HT1080 (cell line): ENCODE data around the gene EHD1. TPM values are rescaled to one million over a fixed set of nuclear protein-coding genes. Genes with fewer than 3 reads are reported as not detected.

Experiments used
- DNase-seq: peaks from one replicate; pipeline ENCODE4 v3.0.0-alpha.2; 2015; ENCODE audit warnings: low read depth
- small RNA-seq: library from RNA; depleted of rRNA; stranded (forward); fragments of <200 nt; gene quantifications from one replicate; pipeline ENCODE3, GENCODE V24; 2014
- total RNA-seq: library from RNA; depleted of rRNA; stranded (reverse); fragments of >200 nt; shearing (Covaris generic); gene quantifications from 2 replicates; pipeline ENCODE4 v1.2.3, GENCODE V29; 2014; rRNA removed

EHD1 gene
- total RNA-seq, 1 experiment from 2014 or later, result 80.4 TPM

DNA sequence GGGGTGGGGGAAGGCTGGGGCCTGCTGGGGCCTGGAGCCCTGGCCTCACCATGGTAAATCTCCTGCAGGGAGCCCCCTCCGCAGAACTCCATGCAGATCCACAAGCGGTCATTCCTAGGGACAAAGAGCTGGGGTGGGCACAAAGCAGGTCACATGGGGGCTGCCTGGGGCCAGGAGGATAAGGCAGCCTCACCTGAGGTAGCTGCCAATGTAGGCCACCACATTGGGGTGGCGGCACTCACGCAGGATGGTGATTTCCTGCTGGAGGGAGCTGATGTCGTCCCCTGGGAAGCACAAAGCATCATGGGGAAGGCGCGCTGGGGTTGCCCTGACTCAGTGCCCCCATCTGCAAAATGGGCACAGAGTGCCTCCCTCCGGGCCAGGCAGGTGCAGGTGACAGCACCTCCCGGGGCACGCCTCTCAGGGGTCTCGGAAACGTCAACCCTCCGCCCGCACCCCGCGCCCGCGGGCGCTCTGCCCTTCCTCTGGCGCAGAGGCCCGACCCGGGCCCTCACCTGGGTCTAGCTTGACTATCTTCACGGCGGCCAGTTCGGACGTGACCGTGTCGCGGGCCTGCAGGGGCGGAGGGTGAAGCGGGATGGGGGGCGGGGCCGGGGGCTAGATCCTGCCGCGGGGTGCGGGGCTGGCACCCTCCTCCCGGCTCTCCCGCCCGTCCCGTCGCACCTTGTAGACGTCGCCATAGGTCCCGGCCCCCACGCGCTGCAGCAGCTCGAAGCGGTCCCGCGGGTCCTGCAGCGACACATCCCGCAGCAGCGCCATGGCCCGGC lies 75.9 kb downstream of the EHD1 start:
- DNase-seq, result no peak

Small RNA genes within 50 kb of the gene (small RNA-seq; reads per million reads assigned to genes)
- gene MIR6749 (not detected), gene MIR6750 (not detected)

Other genes starting within 250 kb of the EHD1 start
- gene NRXN2, start 155.4 kb downstream of the EHD1 start, total RNA-seq, result 0.42 TPM in 1 of 2 replicates, not detected in the other
- not detected in 2 replicates for gene RASGRP2, start 134.5 kb downstream of the EHD1 start, total RNA-seq
- gene PYGM, start 118.6 kb downstream of the EHD1 start, total RNA-seq, result 0.02 TPM in 1 of 2 replicates, not detected in the other
- 110 and 153 TPM in 2 replicates for gene SF1, start 100.1 kb downstream of the EHD1 start, total RNA-seq
- gene MAP4K2, start 75.4 kb downstream of the EHD1 start, total RNA-seq, result 19.2 and 23.3 TPM in 2 replicates
- 22.3 and 34.1 TPM in 2 replicates for gene MEN1, start 68.1 kb downstream of the EHD1 start, total RNA-seq
- gene CDC42BPG, start 34.0 kb downstream of the EHD1 start, total RNA-seq, result 0.13 and 0.23 TPM in 2 replicates
- gene ATG2A, start 38.6 kb upstream of the EHD1 start, total RNA-seq, result 17.5 and 19.6 TPM in 2 replicates
- gene PPP2R5B, start 46.1 kb upstream of the EHD1 start, total RNA-seq, result 7.7 and 8.3 TPM in 2 replicates
- gene GPHA2, start 57.3 kb upstream of the EHD1 start, total RNA-seq, result 0.53 TPM in 1 of 2 replicates, not detected in the other
- not detected in 2 replicates for gene MAJIN, start 93.5 kb upstream of the EHD1 start, total RNA-seq
- gene BATF2, start 118.3 kb upstream of the EHD1 start, total RNA-seq, result 1.6 and 3.1 TPM in 2 replicates
- 237 and 263 TPM in 2 replicates for gene ARL2, start 135.5 kb upstream of the EHD1 start, total RNA-seq
- 20.1 and 23.1 TPM in 2 replicates for gene SNX15, start 148.8 kb upstream of the EHD1 start, total RNA-seq
- gene SAC3D1, start 162.6 kb upstream of the EHD1 start, total RNA-seq, result 21.3 and 25.1 TPM in 2 replicates
- gene NAALADL1, start 179.9 kb upstream of the EHD1 start, total RNA-seq, result 0.23 TPM in 1 of 2 replicates, not detected in the other
- gene CDCA5, start 205.4 kb upstream of the EHD1 start, total RNA-seq, result 63.3 and 78.4 TPM in 2 replicates
- 39.7 and 56.6 TPM in 2 replicates for gene ZFPL1, start 205.6 kb upstream of the EHD1 start, total RNA-seq
- 139 and 163 TPM in 2 replicates for gene VPS51, start 217.6 kb upstream of the EHD1 start, total RNA-seq
- gene TM7SF2, start 233.3 kb upstream of the EHD1 start, total RNA-seq, result 4.8 and 5.5 TPM in 2 replicates
- gene ZNHIT2, start 239.1 kb upstream of the EHD1 start, total RNA-seq, result 42.9 and 43.6 TPM in 2 replicates
- 410 and 898 TPM in 2 replicates for gene FAU, start 243.5 kb upstream of the EHD1 start, total RNA-seq
- gene MRPL49, start 243.7 kb upstream of the EHD1 start, total RNA-seq, result 100 and 124 TPM in 2 replicates